HG03045 (cell line): ENCODE measurements around the gene HEPACAM.

ENCODE experiments used
- ATAC-seq: cut with Tn5 transposase; IDR thresholded peaks from one replicate; pipeline ENCODE4 v1.9.1; 2021; ENCODE audit warnings: mild to moderate bottlenecking, moderate library complexity; ENCODE audit not compliant: unreplicated experiment

HEPACAM gene

DNA sequence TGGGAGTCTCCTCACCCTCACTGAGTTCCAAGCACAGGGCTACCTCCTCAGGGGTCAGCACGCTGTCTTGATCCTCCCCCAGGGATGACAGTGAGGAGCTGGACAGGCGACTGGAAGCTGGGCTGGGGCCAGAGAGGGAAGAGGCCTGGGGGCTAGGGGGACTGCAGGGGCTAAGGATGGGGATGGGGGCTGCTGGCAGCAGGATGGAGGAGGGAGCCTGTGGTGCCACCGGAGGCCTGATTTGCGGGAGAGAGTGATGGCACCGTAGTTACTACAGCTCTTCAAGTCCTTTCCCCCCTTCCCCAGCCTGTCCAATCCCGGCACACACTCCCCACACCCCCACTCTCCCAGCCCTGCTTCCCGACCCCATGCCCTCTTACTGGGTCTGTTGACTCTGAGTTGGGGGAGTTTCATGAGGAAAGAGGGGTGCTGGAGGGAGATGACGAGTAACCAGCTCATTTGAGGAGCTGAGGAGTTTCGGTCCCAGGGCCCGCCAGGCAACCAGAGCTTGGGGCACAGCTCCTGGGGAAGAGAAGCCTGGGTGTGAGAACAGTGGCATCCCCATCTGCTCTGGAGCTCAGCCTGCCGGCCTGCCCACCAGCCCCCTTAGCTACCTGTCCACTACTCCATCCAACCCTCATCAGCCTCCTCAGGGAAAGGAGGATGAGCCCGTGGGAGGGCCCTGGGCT lies 48.7 kb downstream of the HEPACAM start:
- ATAC-seq: no peak

DNA sequence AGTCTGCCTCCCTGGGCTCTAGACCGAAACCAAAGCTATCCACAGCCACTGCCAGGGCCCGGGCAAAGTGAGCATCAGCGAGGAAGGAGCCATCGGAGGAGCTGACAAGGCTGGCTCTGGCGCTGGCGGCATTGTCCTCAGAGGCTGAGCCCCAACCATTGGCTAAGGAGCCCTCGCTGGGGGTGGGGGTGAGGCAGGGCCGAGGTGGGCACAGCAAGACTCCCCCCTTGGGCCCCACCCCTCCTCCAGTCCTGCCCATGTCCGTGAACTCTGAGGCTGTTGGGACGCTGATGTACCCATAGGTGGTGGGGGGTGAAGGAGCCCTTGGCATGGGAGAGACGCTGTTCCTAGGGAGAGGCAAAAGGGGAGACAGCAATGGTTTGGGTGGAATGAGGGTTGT lies 49.4 kb downstream of the HEPACAM start:
- ATAC-seq: no peak

DNA sequence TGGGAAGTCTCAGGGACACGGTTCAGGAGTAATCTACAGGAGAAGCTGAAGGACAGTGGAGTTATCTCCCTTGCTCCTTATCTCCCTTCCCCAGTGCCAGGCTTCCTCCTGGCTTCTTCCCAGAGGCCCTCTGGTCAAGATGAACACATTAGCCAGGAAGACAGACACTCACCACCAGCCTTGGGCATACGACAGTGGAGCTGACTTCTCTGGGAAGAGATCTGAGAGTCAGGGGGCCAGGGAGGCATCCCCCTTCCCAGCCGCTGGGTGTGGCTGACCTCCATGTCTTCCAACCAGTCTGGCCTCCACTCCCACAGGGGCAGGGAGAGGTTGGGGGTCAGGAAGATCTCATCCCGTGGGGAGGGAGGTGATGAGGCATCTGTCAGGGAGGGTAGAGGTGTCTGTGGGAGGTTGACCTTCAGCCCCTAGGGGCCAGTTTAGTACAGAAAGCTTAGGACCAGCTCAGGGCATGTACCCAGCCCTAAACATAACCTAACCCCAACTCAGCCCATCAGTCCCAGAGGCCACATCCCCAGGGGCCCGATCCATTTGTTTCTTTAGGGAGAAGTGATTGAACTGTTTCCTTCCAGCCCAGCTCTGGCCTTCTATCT lies 50.9 kb downstream of the HEPACAM start:
- ATAC-seq: no peak

DNA sequence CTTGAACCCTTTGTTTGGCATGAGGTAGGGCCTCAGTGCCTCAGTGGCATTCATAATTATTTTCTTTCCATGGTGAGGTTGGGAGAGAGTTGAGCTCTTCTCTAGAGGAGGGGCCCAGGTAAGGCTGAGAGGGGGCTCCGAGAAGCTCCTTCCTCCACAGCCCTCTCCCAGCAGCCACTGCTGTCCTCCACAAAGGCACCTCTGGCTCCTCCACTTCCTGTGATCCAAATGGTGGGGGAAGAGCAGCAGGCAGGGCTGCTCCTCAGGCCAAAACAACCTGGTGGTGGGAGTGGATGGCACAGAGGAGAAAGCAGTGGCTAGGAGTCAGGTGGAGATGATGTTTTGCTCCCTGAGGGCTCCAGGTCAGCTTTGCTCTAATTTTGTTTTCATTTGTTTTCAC lies 51.5 kb downstream of the HEPACAM start:
- no peak for ATAC-seq

DNA sequence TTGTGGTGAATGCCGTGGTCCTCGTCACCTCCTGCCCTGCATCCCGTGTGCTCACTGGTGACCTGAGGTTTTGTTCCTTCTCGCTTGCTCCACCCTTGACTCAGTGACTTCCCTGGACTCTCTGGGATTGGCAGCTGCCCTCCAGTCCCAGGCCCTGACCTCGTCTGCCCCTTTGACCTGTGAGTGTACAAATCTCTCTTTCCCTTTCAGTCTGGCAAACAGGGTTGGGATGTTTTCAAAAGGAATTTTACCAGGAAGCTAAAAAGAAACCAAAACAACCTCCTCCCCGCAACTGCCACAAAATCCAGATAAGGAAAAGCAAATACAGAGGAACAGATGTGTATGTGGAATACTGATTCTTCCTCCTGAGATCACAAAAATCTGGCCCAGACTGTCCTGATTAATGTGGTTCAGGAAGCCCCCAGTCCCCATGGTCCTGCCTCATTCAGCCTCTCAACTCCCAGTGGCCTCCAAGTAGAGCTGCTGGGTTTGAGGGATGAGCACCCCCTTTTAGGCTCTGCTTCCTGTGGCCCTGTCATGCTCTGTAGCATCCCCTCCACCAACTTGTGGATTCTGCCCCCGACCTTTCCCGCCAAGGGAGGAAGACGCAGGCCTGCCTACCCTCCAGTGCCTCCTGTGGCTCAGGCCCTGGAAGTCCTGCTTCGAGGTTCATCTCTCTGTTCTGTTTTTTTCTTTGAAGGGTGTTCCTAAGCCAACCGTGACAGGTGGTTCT lies 53.3 kb downstream of the HEPACAM start:
- no peak for ATAC-seq

DNA sequence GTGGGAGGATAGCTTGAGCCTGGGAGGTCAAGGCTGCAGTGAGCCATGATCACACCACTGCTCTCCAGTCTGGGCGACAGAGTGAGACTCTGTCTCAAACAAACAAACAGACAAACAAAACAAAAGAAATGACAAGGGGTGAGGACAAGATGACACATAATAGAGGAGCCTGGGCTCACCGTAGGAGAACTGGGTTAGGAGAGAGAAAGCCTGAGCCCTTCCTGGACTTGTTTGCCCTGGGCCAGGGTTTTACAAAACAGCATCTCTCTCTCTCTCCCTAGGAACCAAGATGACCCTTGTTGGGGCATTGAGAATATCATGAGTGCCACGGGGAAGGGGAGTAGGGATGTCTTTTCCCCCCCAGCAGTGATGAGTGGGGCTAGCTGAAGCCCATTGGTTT lies 54.9 kb downstream of the HEPACAM start:
- no peak for ATAC-seq

DNA sequence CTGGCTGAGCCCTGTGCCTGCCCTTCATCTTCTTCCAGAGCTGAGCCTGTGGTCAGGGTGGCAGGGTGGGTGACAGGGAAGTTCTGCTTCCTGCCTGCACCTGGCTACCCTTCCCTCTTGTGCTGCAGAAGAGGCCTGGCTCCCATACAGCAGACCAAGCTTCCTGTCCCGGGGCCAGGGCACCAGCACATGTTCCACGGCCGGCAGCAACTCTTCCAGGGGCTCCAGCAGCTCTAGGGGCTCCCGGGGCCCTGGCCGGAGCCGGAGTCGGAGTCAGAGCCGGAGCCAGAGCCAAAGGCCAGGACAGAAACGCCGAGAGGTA lies 55.6 kb downstream of the HEPACAM start:
- no peak for ATAC-seq

DNA sequence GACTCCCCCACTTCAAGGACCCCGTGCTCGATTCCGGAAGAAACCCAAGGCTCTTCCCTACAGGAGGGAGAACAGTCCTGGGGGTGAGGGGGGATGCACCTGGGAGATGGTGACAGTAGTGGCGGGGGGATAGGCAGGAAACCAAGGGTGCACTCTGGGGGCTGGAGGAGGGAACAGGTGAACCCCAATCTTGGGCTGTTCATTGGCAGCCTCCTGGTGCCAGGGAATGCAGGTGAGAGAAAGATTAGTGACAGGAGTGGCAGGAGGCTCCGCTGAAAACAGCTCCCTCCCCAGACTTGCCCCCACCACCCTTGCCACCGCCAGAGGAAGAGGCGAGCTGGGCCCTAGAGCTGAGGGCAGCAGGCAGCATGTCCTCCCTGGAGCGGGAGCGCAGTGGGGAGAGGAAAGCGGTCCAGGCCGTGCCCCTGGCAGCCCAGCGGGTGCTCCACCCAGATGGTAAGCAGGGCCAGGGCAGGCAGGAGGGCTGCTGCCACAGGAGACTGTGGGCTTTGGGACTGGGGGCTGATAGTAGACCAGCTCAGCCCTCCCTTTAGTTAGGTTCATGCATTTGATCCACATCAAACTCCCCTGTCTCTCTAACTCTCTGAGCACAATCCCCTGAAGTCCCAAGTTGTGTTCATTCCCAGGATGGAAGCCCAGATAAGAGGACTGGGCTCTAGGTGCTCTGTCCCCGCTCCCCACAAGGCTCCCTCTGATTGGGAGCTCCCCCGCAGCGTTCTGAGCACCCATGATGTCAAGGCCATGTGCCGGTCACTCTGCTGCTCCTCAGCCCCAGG lies 56.2 kb downstream of the HEPACAM start:
- no peak for ATAC-seq

DNA sequence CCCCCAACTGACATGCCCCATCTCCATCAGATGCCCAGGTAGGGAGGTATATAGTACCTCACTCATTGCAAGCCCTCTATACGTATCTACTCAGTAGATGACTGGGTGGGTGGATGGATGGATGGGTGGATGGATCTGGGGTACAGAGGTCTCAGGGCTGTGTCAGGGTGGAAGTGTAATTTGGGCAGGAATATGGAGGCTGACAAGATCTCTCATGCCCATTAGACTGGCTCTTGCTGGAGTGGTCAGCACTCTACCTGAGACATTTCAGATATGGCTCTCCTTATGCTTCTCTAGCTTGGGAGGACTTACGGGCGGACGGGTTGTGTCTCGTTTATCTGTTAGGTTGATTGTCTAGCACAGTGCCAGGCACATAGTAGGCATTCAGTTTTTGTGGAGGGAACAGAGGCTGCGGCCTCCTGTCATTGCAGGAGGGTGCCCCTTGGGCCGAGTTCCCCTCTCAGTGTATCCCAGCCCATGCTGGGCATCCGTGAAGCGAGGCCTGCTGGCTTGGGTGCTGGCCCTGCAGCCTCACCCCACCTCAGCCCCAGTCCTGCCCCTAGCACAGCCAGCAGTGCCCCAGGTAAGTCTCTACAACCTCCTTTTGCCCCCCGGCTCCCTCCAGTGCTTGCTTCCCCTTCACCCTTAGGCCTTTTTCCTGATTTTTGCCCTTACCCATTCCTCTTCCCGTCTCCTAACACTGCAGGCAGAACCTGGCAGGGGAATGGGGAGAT lies 56.9 kb downstream of the HEPACAM start:
- ATAC-seq: no peak

DNA sequence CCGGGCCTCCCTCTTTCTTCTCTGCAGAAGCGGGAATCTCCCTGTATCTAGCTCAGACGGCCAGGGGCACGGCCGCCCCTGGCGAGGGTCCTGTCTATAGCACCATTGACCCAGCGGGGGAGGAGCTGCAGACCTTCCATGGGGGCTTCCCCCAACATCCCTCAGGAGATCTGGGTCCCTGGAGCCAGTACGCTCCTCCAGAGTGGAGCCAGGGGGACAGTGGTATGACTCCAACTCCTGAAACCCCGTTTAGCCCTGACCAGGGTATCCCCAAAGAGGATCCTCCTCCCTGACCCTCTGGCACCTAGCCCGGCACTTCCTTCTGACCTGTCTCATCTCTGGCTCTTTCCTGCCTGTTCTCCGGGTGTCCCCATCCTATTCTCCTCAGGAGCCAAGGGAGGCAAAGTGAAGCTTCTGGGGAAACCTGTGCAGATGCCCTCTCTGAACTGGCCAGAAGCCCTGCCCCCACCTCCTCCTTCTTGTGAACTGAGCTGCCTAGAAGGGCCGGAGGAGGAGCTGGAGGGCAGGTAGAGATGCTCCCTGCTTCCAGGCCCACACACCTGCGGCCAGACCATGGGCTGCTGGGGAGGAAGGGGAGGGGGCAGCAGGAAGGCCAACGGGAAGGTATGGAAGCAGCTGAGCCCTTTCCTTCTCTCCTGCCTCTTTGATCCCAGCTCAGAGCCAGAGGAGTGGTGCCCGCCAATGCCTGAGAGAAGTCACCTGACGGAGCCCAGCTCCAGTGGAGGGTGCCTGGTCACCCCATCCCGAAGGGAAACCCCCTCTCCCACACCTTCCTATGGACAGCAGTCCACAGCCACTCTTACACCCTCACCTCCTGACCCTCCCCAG lies 57.7 kb downstream of the HEPACAM start:
- ATAC-seq: no peak

DNA sequence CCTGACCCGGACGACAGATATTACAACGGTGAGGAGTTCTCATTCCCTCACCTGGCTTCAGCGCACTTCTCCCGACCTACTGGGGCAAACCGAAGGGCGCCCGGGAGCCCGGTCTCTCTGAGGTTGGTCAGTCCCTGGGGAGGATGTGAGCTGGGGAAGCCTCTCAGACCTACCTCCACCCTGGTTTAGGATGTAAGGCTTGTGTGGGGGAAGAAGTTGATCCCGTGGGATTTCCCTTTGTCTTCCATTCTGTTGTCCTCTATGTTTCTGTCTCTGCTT lies 58.3 kb downstream of the HEPACAM start:
- ATAC-seq: no peak

DNA sequence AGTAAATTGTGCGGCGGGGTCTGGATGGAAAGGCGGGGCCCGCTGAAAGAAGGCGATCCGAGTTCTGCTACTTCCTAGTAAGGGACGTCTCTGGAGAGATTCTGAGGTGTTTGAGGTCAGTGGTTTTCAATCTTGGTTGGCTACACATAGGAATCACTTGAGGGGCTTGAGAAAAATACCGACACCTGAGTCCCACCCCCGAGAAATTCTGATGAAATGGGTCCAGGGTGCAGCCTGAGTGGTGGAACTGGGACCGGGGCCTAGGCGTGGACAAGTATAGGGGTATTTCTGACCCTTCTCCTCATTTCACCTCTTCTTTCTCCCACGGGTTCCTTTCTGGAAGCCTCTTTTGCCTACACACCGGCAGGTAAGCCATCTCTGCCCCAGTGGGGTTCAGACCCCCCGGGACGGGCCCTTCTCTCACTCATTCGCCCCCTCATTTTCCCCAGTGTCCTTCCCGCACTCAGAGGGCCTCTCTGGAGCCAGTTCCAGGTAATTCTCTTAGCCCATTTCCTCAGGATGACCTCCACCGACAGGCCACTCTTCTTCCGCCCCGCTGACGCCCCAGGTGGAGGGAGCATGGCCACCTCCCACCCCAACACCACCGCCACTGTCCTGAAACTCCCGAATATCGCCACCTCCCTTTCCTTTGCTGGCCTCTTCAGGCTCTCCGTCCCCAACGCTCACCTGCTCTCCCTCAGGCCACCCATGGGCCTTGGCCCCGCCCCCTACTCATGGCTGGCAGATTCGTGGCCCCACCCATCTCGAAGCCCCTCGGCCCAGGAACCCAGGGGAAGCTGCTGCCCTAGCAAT lies 58.8 kb downstream of the HEPACAM start:
- ATAC-seq: no peak

DNA sequence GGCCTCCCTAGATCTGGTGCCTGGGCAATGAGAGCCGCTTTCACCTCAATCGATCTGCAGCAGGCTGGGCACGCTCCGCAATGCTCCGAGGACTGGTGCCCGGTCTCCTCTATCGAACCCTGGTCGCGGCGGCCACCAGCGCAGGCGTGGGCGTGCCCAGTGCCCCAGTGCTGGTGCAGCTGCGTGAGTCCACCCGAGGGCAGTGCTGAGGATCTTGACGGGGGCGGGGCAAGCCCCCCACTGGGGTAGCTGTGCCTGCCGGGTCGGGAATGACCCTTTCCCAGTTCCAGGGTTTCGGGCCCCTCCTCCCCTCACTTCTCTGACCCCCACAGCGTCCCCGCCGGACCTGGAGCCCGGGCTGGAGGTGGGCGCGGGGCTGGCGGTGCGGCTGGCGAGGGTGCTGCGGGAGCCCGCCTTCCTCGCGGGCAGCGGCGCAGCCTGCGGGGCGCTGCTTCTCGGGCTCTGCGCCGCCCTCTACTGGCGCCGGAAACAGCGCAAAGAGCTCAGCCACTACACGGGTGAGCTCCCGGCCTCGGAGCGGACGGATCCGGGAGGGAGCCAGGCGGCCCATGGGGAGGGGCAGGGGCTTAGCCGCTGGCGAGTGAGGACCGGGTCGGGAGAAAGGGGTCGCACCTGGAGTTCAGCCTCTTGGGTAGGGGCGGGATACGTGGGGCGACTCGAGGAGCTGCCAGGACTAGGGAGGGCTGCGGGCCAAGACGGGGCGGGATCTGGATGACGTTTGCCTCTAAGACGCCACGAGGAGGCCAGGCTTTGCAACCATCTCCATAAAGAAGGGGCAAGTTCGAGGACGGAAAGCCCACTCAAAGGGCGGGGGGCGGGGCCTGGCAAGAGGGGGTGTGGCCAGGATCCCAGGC lies 59.7 kb downstream of the HEPACAM start:
- peak; percentile 86 for ATAC-seq

DNA sequence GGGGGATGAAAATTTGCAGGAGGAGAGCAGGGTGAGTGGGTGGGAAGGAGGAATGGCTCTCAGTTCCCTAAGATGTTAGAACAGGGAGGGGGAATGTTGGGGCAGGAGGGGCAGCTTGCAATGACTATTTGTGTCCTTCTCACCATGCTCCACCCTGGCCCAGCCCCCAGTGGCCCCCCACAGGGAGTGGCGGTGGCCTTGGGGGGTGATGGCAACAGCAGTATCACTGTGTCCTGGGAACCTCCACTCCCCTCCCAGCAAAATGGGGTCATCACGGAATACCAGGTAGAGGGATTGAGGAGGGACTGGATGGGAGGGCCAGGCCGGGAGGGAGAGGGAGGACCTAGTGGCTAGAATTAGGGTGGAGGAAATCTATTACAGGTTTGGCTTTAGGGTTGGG lies 60.4 kb downstream of the HEPACAM start:
- no peak for ATAC-seq

DNA sequence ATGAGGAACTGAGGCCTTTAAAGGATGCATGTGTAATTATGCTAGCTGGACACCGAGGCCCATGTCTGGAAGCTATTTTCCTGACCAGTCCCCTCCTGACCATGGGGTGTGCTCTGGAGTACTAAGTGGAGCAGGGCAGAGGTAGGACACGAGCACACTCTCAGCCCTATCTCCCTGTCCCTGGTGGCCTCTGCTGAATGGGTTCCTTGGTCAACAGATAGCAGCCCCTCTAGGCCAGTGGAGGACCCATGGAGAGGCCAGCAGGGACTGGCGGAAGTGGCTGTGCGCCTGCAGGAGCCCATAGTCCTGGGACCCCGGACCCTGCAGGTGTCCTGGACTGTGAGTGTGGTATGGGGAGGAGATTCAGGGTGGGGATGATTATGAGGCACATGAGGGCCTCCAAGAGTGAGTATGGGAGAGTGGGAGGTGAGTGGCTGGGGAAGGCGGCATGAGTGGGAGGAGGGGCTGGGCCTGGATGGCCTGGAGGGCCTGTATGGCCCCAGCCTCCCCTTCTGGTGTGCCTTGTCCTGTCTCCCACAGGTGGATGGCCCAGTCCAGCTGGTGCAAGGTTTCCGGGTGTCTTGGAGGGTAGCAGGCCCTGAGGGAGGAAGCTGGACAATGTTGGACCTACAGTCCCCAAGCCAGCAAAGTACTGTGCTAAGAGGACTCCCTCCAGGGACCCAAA lies 61.1 kb downstream of the HEPACAM start:
- ATAC-seq: no peak

DNA sequence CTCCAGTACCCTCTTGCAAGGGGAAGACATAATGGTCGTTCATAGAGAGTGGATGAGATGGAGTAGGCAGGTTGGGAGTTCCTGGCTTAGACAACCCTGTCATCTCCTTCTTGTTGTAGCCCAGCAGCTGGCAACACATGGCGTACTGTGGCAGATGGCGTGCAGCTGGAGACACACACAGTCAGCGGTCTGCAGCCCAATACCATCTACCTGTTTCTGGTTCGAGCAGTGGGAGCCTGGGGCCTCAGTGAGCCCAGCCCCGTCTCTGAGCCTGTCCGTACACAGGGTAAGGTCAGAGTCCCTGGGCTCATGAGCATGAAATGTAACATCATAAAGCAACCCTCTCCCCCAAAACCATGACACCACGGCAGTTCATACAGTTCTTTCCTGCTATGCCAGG lies 61.9 kb downstream of the HEPACAM start:
- no peak for ATAC-seq

DNA sequence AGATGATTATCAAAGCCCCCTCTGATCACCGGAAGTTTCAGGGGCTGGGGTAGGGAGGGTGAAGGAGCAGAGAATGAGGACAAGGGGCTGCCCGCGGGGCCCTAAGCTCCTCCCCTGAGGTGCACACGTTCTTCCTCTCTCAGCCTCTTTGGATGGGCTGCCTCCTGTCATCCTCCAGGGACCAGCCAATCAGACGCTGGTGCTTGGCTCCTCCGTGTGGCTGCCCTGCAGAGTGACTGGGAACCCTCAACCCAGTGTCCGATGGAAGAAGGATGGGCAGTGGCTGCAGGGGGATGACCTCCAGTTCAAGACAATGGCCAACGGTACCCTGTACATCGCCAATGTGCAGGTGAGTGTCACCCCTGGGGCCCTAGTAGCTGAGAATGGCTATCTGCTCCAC lies 63.1 kb downstream of the HEPACAM start:
- ATAC-seq: no peak

DNA sequence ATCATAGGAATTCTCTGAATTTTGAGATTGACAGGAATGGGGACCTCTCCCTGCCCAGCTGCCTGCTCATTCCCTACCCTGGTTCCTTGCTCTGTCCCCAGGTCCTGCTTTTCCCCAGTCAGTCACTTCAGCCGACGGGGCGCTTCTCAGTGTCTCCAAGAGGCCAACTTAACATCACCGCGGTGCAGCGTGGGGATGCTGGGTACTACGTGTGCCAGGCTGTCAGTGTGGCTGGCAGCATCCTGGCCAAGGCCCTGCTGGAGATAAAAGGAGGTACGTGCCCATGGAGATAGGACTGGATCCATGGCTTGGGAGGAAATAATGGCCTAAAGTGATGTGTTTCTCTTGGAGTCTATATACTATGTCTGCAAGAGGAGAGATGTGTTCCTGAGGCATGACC lies 63.6 kb downstream of the HEPACAM start:
- no peak for ATAC-seq
